Stimulated activated CD8-positive, alpha-beta memory T cell treated with anti-CD3 and anti-CD28 coated beads, Interleukin-12 subunit alpha, Interleukin-12 subunit beta, amount 100 ng/mL, for 1 hour (primary cell): ENCODE results near the gene LARP7.
"Not testable (repeated sequence)": the region's sequence is repeated elsewhere in the genome, so short reads cannot be mapped to it uniquely, and the experiment has no call there.

Experiments used
- DNase-seq: peaks from one replicate; pipeline ENCODE4 v3.0.0-alpha.2; 2020; ENCODE audit warnings: low read depth

Gene LARP7

GRCh38 chr4:112650332-112650731, 13.4 kb downstream of the LARP7 start:
- DNase-seq = no peak

- DNase-seq = no peak
Measured at GRCh38 chr4:112651641-112652040, 14.7 kb downstream of the LARP7 start.

GRCh38 chr4:112652216-112652615, 15.3 kb downstream of the LARP7 start:
- DNase-seq = no peak

- no peak for DNase-seq
Measured at GRCh38 chr4:112655270-112655669, 18.3 kb downstream of the LARP7 start.

- DNase-seq = not testable (repeated sequence)
Measured at GRCh38 chr4:112656115-112656514, 19.2 kb downstream of the LARP7 start.

- no peak for DNase-seq
Measured at GRCh38 chr4:112664611-112665010, 27.7 kb downstream of the LARP7 start.

- DNase-seq = no peak
Measured at GRCh38 chr4:112668131-112668530, 31.2 kb downstream of the LARP7 start.

GRCh38 chr4:112673076-112673475, 36.1 kb downstream of the LARP7 start:
- DNase-seq = no peak

- DNase-seq = no peak
Measured at GRCh38 chr4:112673686-112674085, 36.7 kb downstream of the LARP7 start.

- DNase-seq = no peak
Measured at GRCh38 chr4:112674376-112674775, 37.4 kb downstream of the LARP7 start.

- no peak for DNase-seq
Measured at GRCh38 chr4:112677519-112678091, 40.7 kb downstream of the LARP7 start.

- no peak for DNase-seq
Measured at GRCh38 chr4:112680996-112681395, 44.1 kb downstream of the LARP7 start.

- no peak for DNase-seq
Measured at GRCh38 chr4:112693507-112693906, 56.6 kb downstream of the LARP7 start.

GRCh38 chr4:112700679-112701078, 63.7 kb downstream of the LARP7 start:
- no peak for DNase-seq

- no peak for DNase-seq
Measured at GRCh38 chr4:112702892-112703291, 65.9 kb downstream of the LARP7 start.

GRCh38 chr4:112704322-112704721, 67.4 kb downstream of the LARP7 start:
- no peak for DNase-seq

- DNase-seq = no peak
Measured at GRCh38 chr4:112704991-112705845, 68.3 kb downstream of the LARP7 start.

GRCh38 chr4:112705891-112706839, 69.2 kb downstream of the LARP7 start:
- DNase-seq = not testable (repeated sequence)

GRCh38 chr4:112706840-112707207, 69.9 kb downstream of the LARP7 start:
- DNase-seq = no peak
